GM12878 (cell line): ENCODE measurements around the gene COQ9. TPM values are rescaled to one million over a fixed set of nuclear protein-coding genes. Genes with fewer than 3 reads are reported as not detected.

Experiments
- ATAC-seq: fragments of 200-7000 bp; cut with Tn5 transposase; 3 replicates; pipeline ENCODE4 v1.9.1; 2020; ENCODE audit warnings: mild to moderate bottlenecking, moderate library complexity
- BruUV-seq: library from RNA; stranded (reverse); fragments of 400-500 nt; replicated peaks from 2 replicates; lab custom pipeline; 2021; lab: Mats Ljungman, UMichigan
- CTCF ChIA-PET: fragments of 300-600 bp; sonication (Branson Sonifier 250); formaldehyde crosslinking; extraction: SDS; loops from one replicate; lab custom pipeline; 2021; ENCODE audit warnings: inconsistent platforms; lab: Yijun Ruan, JAX
- POLR2A ChIA-PET: fragments of 350-600 bp; formaldehyde crosslinking; extraction: SDS; loops from one replicate; lab custom pipeline; 2021; ENCODE audit warnings: inconsistent platforms; lab: Charles Lee
- RAD21 ChIA-PET: fragments of 300-600 bp; sonication (Branson Sonifier 250); formaldehyde crosslinking; loops from one replicate; lab custom pipeline; 2023; ENCODE audit warnings: antibody characterized with exemption; ENCODE audit not compliant: unreplicated experiment; lab: Charles Lee
- SMC1A ChIA-PET: fragments of 300-600 bp; sonication (Branson Sonifier 250); formaldehyde crosslinking; loops from one replicate; lab custom pipeline; 2023; ENCODE audit not compliant: unreplicated experiment, uncharacterized antibody; lab: Charles Lee
- DNase-seq: peaks from one replicate; pipeline ENCODE4 v3.0.0-alpha.2; 2011; ENCODE audit warnings: low read depth, low spot score
- FAIRE-seq: peaks from 3 replicates; lab custom pipeline; 2011; peaks lifted over from hg19 to GRCh38; lab: Jason Lieb, UNC
- H2AFZ ChIP-seq: 2 replicates; pipeline ENCODE4 v1.6.0; 2011; ENCODE audit warnings: low read depth, low read length, control low read depth; ENCODE audit not compliant: control insufficient read depth
- H3K27ac ChIP-seq: 2 replicates; pipeline ENCODE4 v1.5.1; 2011; ENCODE audit warnings: control low read depth; ENCODE audit not compliant: control insufficient read depth, insufficient read depth
- H3K27me3 ChIP-seq, 2 experiments: replicated peaks in 1 of 2; 2 replicates each; pipeline versions ENCODE4 v1.6.0 to v1.6.1; 2011; ENCODE audit warnings: low read length in 1 of 2; ENCODE audit not compliant: control insufficient read depth in 2 of 2, insufficient read depth in 2 of 2
- H3K36me3 ChIP-seq, 2 experiments: 2 replicates each; pipeline ENCODE4 v1.5.1; 2011; ENCODE audit warnings: low read length in 1 of 2; ENCODE audit not compliant: control insufficient read depth in 2 of 2, insufficient read depth in 2 of 2
- H3K4me1 ChIP-seq: 2 replicates; pipeline ENCODE4 v1.6.1; 2011; ENCODE audit warnings: mild to moderate bottlenecking, low read length, moderate library complexity, mixed read lengths; ENCODE audit not compliant: control insufficient read depth, insufficient read depth
- H3K4me2 ChIP-seq: 2 replicates; pipeline ENCODE4 v1.6.0; 2011; ENCODE audit warnings: control low read depth; ENCODE audit not compliant: control insufficient read depth, insufficient read depth
- H3K4me3 ChIP-seq: fragments of 200-600 bp; sonication (generic); 2 replicates; pipeline ENCODE4 v1.5.1; 2016
- H3K79me2 ChIP-seq: 2 replicates; pipeline ENCODE4 v1.6.0; 2011; ENCODE audit warnings: low read length; ENCODE audit not compliant: control insufficient read depth, insufficient read depth
- H3K9ac ChIP-seq: 2 replicates; pipeline ENCODE4 v1.8.0; 2011; ENCODE audit warnings: low read length, control low read depth, mixed read lengths; ENCODE audit not compliant: control insufficient read depth, insufficient read depth
- H3K9me3 ChIP-seq: replicated peaks from 3 replicates; pipeline ENCODE4 v1.5.1; 2011; ENCODE audit warnings: mild to moderate bottlenecking, low read length; ENCODE audit not compliant: control insufficient read depth, insufficient read depth
- H4K20me1 ChIP-seq: 2 replicates; pipeline ENCODE4 v1.6.0; 2011; ENCODE audit not compliant: control insufficient read depth, insufficient read depth
- ATF2 ChIP-seq: IDR thresholded peaks from 2 replicates; pipeline ENCODE4 v1.6.1; 2012; ENCODE audit warnings: low read length, inconsistent platforms
- CTCF ChIP-seq, 3 experiments: IDR thresholded peaks in 2 of 3; conservative IDR thresholded peaks in 1 of 3; 2 replicates each; pipeline ENCODE4 v1.5.1; 2011; ENCODE audit warnings: low read depth in 3 of 3, low read length in 3 of 3, mild to moderate bottlenecking in 3 of 3, control low read depth in 2 of 3, moderate library complexity in 2 of 3, inconsistent platforms in 1 of 3, mixed read lengths in 1 of 3; ENCODE audit not compliant: control insufficient read depth in 2 of 3, insufficient read depth in 1 of 3; ENCODE audit errors: extremely low read depth in 1 of 3
- EGR1 ChIP-seq, 2 experiments: IDR thresholded peaks; 1 replicate in 1 of 2; 2 replicates in 1 of 2; pipeline ENCODE4 v1.6.1; 2011 to 2012; ENCODE audit warnings: low read depth in 2 of 2, low read length in 2 of 2, borderline replicate concordance in 1 of 2, mild to moderate bottlenecking in 1 of 2, moderate library complexity in 1 of 2
- KDM1A ChIP-seq: fragments of 200-600 bp; sonication (generic); IDR thresholded peaks from 2 replicates; pipeline ENCODE4 v1.6.1; 2016; ENCODE audit warnings: borderline replicate concordance
- MTA2 ChIP-seq: fragments of 450-650 bp; IDR thresholded peaks from 2 replicates; pipeline ENCODE4 v1.6.1; 2016; ENCODE audit warnings: low read depth, mild to moderate bottlenecking, moderate library complexity
- PML ChIP-seq: IDR thresholded peaks from 2 replicates; pipeline ENCODE4 v1.6.1; 2012; ENCODE audit warnings: low read length, inconsistent platforms
- RELA ChIP-seq: fragments of 450-650 bp; IDR thresholded peaks from 2 replicates; pipeline ENCODE4 v1.8.0; 2014; ENCODE audit warnings: borderline replicate concordance; ENCODE audit not compliant: partially characterized antibody
- SMAD5 ChIP-seq: IDR thresholded peaks from 2 replicates; pipeline ENCODE4 v1.6.1; 2016; ENCODE audit warnings: antibody characterized with exemption, low read depth
- TCF7 ChIP-seq: IDR thresholded peaks from 2 replicates; pipeline ENCODE4 v1.6.1; 2014; ENCODE audit warnings: antibody characterized with exemption, borderline replicate concordance
- ZBTB40 ChIP-seq: fragments of 450-650 bp; IDR thresholded peaks from 2 replicates; pipeline ENCODE4 v1.6.1; 2016; ENCODE audit warnings: mild to moderate bottlenecking, moderate library complexity, borderline replicate concordance
- ZNF592 ChIP-seq: fragments of 450-650 bp; IDR thresholded peaks from 2 replicates; pipeline ENCODE4 v1.6.1; 2017; ENCODE audit warnings: mild to moderate bottlenecking, moderate library complexity
- WGBS: methylation state at CpG from one replicate; pipeline ENCODE4 v1.1.6; 2016; ENCODE audit warnings: low lambda C conversion rate; ENCODE audit not compliant: insufficient replicate concordance, insufficient coverage; ENCODE audit errors: missing lambda C conversion rate; 5-methylcytosine and 5-hydroxymethylcytosine counted together
- in situ Hi-C: fragments of 300-500 bp; cut with MboI; formaldehyde crosslinking; loops from 9 replicates; pipeline ENCODE4 v1.14.3; 2018; ENCODE audit warnings: mixed read lengths
- intact Hi-C: fragments of 100-400 bp; cut with micrococcal nuclease; formaldehyde crosslinking; loops from one replicate; pipeline ENCODE4 v1.14.2; 2022; ENCODE audit not compliant: unreplicated experiment
- polyA plus RNA-seq, 11 experiments: library from polyadenylated mRNA; depleted of rRNA in 4 of 11; unstranded in 6 of 11; stranded (reverse) in 5 of 11; fragments of >200 nt; fragmentation: Nextera tagmentation in 4 of 11; fragmentation: Illumina TruSeq in 1 of 11; extraction: Ambion mirVana in 4 of 11; extraction: Trizol in 1 of 11; gene quantifications; 1 replicate in 1 of 11; 2 replicates in 10 of 11; pipeline versions ENCODE4 v1.2.1 to v1.2.3, GENCODE V29; 2011 to 2016; ENCODE audit warnings: inconsistent platforms in 2 of 11, missing spikeins in 2 of 11, low read depth in 1 of 11
- total RNA-seq, 4 experiments: library from RNA; depleted of rRNA in 3 of 4; stranded (reverse); fragments of >200 nt in 3 of 4; fragmentation: Illumina TruSeq in 1 of 4; extraction: Trizol in 1 of 4; gene quantifications; 2 replicates each; pipeline versions ENCODE4 v1.2.1 to v1.2.3, GENCODE V29; 2013 to 2021

Gene COQ9
- total and polyA plus RNA-seq, 10 of the 15 experiments (the other 5 are each of a cell fraction or from before 2014, with no cell fraction given), result 24.1 to 79.7 (median 50.1) TPM

GRCh38 chr16:57412584-57412983, 34.7 kb upstream of the COQ9 start:
- Histone ChIP-seq H3K4me1 (peaks cover 49% of the 10 kb centered on the region), H3K9me3 (no peaks in the 10 kb centered on the region), H4K20me1 (no peaks in the 10 kb centered on the region), H3K79me2 (no peaks in the 10 kb centered on the region), H3K4me2 (peak overlapping the region; percentile 65; the same call in 1 of the 2 replicates), H3K4me3 (no peak overlapping the region), H3K27ac (no peak overlapping the region; the same call in 1 of the 2 replicates), H3K9ac (no peak overlapping the region), H3K36me3 (no peaks in the 10 kb centered on the region), H3K27me3 (no peaks in the 10 kb centered on the region), H2AFZ (no peak overlapping the region)
- ChIA-PET RAD21 (interaction anchor here (0.9 to 6.9 kb wide), 15 partner anchors 11 to 189 kb away, joined by 3 to 87 read pairs (median 5); partner anchors contain the start of gene CX3CL1), CTCF (interaction anchor here (0.6 to 14.6 kb wide), 13 partner anchors 11 to 111 kb away, joined by 3 to 632 read pairs (median 4); partner anchors contain the start of gene CX3CL1), POLR2A (interaction anchor here (1.5 to 1.9 kb wide), 3 partner anchors 11 to 35 kb away, joined by 7 to 13 read pairs (median 9); no protein-coding TSS in a partner anchor), SMC1A (interaction anchor here (0.7 to 4.5 kb wide), 14 partner anchors 8 to 110 kb away, joined by 3 to 93 read pairs (median 4); partner anchors contain the start of gene CCL17)
- intact Hi-C loops, result loop anchor here (2.0 kb wide), 1 partner anchor 24 kb away; no protein-coding TSS in a partner anchor
- FAIRE-seq (no peak), ATAC-seq (no peak), DNase-seq (no peak)
- in situ Hi-C loops, result no loop called here
- no TSS peak for BruUV-seq
- 71% methylated on average over 9 of the region's 9 CpGs for WGBS
- TF ChIP-seq KDM1A, result no peak
- TF ChIP-seq ZNF592, result no peak
- TF ChIP-seq PML, result no peak
- no peak for TF ChIP-seq CTCF (IDR thresholded peaks at IDR 0.05 in 2 of 3, conservative IDR thresholded peaks at IDR 0.05 in 1 of 3; ENCODE audit: control insufficient read depth in 2 of 3, extremely low read depth in 1 of 3, insufficient read depth in 1 of 3, low read depth in 3 of 3, low read length in 3 of 3)
- TF ChIP-seq EGR1 (IDR thresholded peaks at IDR 0.05; ENCODE audit: borderline replicate concordance in 1 of 2, low read depth in 2 of 2, low read length in 2 of 2), result no peak
- TF ChIP-seq SMAD5, result no peak
- TF ChIP-seq RELA, result no peak
- TF ChIP-seq ATF2, result no peak
- no peak for TF ChIP-seq ZBTB40
- no peak for TF ChIP-seq TCF7
- TF ChIP-seq MTA2, result no peak
